Activated T-helper 17 cell treated with anti-CD3 and anti-CD28 coated beads, Interleukin-2, amount 50 U/mL, for 72 hours (primary cell): ENCODE data around the gene WDR1. TPM values are rescaled to one million over a fixed set of nuclear protein-coding genes. Genes with fewer than 3 reads are reported as not detected.

ENCODE experiments used
- ATAC-seq: fragments of 150-1000 bp; cut with Tn5 transposase; replicated peaks from 2 replicates; pipeline ENCODE4 v1.10.0; 2021; ENCODE audit warnings: mild to moderate bottlenecking, moderate library complexity
- H3K27ac Mint-ChIP-seq: one replicate; pipeline ENCODE4 v1.8.0; 2022; ENCODE audit warnings: mixed read lengths
- H3K27me3 Mint-ChIP-seq: one replicate; pipeline ENCODE4 v1.8.0; 2022; ENCODE audit warnings: mixed read lengths
- H3K36me3 Mint-ChIP-seq: one replicate; pipeline ENCODE4 v1.8.0; 2022; ENCODE audit warnings: low read depth, mild to moderate bottlenecking, mixed read lengths
- H3K4me1 Mint-ChIP-seq: one replicate; pipeline ENCODE4 v1.8.0; 2022; ENCODE audit warnings: mixed read lengths
- H3K4me3 Mint-ChIP-seq: one replicate; pipeline ENCODE4 v1.8.0; 2022; ENCODE audit warnings: mild to moderate bottlenecking, mixed read lengths
- H3K9me3 Mint-ChIP-seq: one replicate; pipeline ENCODE4 v1.8.0; 2022; ENCODE audit warnings: mixed read lengths
- total RNA-seq, 2 donors: library from RNA; stranded (reverse); gene quantifications; one replicate each; pipeline ENCODE4 v1.2.3, GENCODE V29; 2022

The WDR1 gene
- total RNA-seq, 2 donors from 2014 or later, result 401 to 630 TPM

DNA sequence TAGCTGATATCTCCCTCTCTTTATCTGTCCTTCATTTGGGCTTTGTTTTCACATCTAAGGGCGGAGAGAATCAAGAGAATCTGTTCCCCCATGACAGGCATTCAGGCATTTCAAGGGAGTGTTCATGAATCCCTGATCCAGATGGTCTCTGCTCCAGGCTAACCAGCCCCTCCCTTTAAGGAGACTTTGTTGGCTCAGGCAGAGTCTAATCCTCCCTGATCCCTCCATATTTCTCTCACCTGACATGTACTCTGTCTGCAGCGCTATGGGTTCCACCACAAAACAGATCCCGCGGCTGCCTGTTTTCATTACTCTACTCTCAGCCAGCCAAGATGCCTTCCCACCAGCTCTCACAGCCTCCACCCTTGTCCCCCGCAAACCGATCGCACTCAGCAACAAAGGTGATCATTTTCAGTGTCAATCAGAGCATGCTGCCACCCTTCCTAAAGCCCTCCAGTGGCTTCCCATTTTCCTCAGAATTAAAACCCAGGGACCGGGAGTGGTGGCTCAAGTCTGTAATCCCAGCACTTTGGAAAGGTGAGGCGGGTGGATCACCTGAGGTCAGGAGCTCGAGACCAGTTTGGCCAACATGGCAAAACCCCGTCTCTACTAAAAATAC, 65.0 kb downstream of the WDR1 start:
- Mint-ChIP-seq H3K36me3 (no peaks in the 10 kb centered on the region), H3K27me3 (no peaks in the 10 kb centered on the region), H3K27ac (no peak overlapping the region), H3K4me1 (peaks cover 3% of the 10 kb centered on the region), H3K4me3 (no peak overlapping the region), H3K9me3 (no peaks in the 10 kb centered on the region)
- no peak for ATAC-seq

DNA sequence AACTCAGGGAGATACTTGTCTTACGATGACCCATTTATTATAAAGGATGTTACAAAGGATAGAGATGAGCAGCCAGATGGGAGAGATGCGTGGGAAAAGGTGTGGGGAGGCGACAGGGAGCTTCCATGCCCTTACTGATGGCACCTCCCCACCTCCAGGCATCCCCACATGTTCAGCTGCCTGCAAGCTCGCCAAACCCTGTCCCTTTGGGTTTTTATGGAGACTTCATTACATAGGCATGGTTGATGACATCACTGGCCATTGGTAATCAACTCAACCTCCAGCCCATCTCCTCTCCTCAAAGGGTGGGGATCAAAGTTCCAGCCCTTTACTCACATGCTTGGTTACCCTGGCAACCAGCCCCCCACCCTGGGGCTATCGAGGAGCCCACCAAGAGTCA, 65.9 kb downstream of the WDR1 start:
- ATAC-seq, result no peak
- Mint-ChIP-seq H3K9me3 (no peaks in the 10 kb centered on the region), H3K4me3 (no peak overlapping the region), H3K4me1 (peaks cover 3% of the 10 kb centered on the region), H3K36me3 (no peaks in the 10 kb centered on the region), H3K27me3 (no peaks in the 10 kb centered on the region), H3K27ac (no peak overlapping the region)

DNA sequence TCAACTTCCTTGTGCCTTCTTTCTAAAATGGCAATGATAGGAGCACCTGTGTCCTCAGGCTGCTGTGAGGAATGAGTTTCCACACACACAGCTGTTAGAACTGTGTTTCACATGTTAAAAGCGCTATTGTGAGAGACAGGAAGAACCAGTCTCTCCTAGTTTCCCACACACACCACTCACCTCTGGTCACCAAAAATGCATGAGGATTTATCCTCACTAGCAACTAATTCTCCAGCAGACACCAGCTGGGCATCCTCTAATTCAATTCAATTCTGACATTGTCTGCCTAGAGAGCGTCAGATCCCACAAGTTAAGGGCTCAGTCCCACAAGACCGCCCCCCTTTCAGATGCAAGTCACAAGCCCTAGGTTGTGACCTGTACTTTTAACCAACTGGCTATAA, 66.3 kb downstream of the WDR1 start:
- Mint-ChIP-seq H3K27ac (no peak overlapping the region), H3K36me3 (no peaks in the 10 kb centered on the region), H3K4me1 (peaks cover 3% of the 10 kb centered on the region), H3K4me3 (no peak overlapping the region), H3K9me3 (no peaks in the 10 kb centered on the region), H3K27me3 (no peaks in the 10 kb centered on the region)
- ATAC-seq, result no peak

DNA sequence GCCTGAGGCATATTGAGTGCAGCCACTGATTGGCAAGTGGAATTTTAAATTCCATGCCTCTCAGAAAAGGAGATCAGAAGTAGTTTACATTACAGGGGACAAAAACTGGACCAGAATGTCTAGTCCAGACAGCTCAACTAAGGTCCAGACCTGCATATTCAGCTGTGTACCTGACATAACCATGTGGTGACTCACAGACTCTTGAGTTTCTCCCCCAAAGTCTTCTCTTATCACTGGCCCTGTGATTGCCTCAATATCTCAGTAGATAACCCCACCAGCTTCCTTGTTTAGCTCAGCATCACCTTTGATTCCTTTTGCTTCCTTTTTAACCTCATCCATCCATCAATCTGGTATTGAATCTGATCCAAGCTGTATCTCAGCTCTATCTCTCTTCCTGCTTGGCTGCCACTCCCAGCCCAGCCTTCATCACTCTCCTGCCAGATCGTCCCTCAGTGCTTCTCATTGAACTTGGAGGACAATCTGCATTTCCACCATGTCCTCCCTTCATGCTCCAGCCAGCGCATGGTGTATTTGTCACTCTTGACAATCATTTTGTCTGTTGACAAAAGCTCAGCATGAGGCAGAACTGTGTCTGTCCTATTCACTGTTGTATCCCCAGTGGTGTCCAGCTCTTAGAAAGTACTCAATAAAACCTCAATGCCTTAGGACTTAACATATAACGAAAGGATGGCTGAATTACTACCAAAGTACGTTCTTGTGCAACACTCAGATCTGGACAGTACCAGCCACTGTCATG, 67.5 kb downstream of the WDR1 start:
- Mint-ChIP-seq H3K27ac (no peak overlapping the region), H3K27me3 (no peaks in the 10 kb centered on the region), H3K4me3 (no peak overlapping the region), H3K9me3 (peaks cover 3% of the 10 kb centered on the region), H3K4me1 (peaks cover 3% of the 10 kb centered on the region), H3K36me3 (no peaks in the 10 kb centered on the region)
- no peak for ATAC-seq

DNA sequence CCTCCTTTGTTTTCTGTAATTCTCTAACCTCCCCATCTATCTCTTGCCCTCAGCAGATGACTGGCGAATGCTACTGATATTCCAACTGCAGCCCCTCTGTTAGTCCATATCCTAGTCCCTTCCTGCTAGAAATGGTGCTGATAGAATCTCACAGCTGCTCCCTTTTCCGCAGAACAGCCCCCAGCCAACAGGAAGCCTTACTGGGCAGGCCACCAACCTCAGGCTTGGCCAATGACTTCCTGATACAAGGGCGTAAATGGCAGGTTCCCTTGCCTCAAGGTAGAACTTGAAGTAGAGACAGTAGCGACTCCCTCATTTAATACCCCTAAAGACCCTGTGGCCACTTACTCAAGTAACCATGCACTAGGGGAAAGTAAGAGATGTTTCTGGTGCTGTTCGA, 68.6 kb downstream of the WDR1 start:
- H3K4me1 Mint-ChIP-seq, result peaks cover 3% of the 10 kb centered on the region
- ATAC-seq, result no peak

DNA sequence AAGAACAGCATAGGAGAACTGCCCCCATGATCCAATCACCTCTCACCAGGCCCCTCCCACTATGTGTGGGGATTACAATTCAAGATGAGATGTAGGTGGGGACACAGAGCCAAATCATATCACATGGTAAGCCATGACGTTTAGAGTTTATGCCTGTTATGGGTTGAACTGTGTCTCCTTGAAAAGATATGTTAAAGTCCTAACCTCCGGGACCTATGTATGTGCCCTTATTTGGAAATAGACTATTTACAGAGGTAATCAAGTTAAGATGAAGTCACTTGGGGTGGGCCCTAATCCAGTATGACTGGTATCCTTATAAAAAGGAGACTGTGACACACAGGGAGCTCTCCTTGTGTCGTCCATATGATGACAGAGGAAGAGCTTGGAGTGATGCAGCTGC, 70.1 kb downstream of the WDR1 start:
- Mint-ChIP-seq H3K4me3 (no peak overlapping the region), H3K4me1 (no peaks in the 10 kb centered on the region)

More for the DNA sequence above, 68.6 kb downstream of the WDR1 start:
- H3K4me3 Mint-ChIP-seq, result no peak overlapping the region
- no peak overlapping the region for H3K27ac Mint-ChIP-seq
- peaks cover under 1% of the 10 kb centered on the region for H3K36me3 Mint-ChIP-seq
- no peaks in the 10 kb centered on the region for H3K27me3 Mint-ChIP-seq
- peaks cover 3% of the 10 kb centered on the region for H3K9me3 Mint-ChIP-seq

DNA sequence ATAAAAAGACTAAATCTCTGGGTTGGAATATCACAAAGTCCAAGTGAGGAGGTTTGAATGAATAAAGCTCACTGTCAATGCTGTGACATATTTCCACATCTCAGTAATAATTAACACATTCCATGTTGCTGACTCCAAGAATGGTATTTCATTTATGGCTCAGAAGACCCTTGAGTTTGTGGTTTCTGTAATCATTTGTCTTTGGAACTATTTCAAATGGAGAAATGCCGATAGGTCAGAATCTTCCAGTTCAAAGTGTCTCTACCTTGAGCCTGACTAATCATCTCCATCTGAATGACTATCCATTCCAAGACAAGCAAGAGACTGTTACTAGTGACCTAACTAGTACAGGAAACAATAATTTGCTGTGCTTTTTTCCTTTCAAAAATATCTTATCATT, 71.1 kb downstream of the WDR1 start:
- no peak overlapping the region for H3K27ac Mint-ChIP-seq
- no peak overlapping the region for H3K4me3 Mint-ChIP-seq
- H3K4me1 Mint-ChIP-seq, result no peaks in the 10 kb centered on the region
- H3K9me3 Mint-ChIP-seq, result peaks cover 11% of the 10 kb centered on the region
- no peak for ATAC-seq
- no peaks in the 10 kb centered on the region for H3K27me3 Mint-ChIP-seq
- peaks cover 10% of the 10 kb centered on the region for H3K36me3 Mint-ChIP-seq

More for the DNA sequence above, 70.1 kb downstream of the WDR1 start:
- Mint-ChIP-seq H3K27me3 (no peaks in the 10 kb centered on the region), H3K9me3 (peaks cover 11% of the 10 kb centered on the region), H3K27ac (no peak overlapping the region), H3K36me3 (peaks cover 10% of the 10 kb centered on the region)
- no peak for ATAC-seq

DNA sequence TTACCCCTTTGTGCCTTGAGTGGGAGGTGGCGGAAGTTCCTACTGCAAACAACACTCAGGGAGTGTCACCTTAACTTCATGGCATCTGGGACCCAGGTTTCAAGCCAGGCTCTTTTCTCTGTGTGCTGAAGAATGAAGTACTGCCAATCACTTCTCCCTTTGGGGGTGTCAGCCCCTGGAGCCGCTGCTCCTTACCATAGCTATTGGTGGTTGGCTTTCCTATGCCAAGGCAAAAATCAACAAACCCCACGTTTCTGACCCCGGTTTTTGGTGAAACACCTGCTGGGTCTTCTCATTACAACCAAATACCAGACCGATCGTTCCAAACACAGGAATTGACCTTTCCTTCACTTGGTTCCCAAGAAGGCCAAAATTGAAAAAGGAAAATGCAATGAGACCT, 75.6 kb downstream of the WDR1 start:
- Mint-ChIP-seq H3K4me3 (no peak overlapping the region), H3K27ac (no peak overlapping the region), H3K36me3 (peaks cover 10% of the 10 kb centered on the region), H3K27me3 (no peaks in the 10 kb centered on the region), H3K9me3 (peaks cover 11% of the 10 kb centered on the region), H3K4me1 (no peaks in the 10 kb centered on the region)
- no peak for ATAC-seq

DNA sequence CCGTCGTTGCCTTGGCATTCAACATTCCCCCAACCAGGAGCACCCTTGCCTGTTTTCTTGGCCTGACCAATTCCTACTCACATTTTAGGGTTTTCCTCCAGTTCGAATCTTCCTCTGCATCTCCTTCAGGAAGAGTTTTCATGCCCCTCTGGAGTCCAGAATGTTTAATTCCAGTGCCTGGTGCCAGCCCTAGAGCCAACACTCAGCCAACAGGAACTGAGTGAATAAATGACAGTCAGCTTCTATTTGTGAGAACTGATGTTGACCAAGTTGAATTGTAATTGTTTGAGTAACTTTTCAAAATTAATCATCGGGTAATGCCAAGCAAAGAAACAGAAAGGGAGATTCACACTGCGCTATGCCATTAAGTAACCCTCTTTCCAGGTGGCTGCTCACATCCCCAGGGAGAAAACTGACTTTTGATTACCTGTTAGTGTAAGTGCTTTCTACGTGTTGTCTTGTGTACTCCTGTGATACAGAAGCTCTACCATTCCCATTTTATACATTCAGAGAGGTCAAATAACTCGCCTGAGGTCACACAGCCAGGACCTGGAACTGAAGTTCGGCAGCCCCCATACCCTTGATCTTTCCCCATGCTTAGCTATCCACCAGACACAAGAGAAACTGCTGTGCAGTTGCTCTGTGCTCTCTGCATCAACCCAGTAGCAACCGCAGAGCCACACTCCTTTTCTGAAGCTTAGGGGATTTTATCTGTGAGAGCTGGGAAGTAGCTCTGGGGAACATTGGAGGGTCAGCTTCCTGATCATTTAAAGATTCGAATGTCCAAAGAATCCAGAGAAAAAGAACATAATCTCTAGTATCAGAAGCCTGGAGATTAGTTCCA, 76.3 kb downstream of the WDR1 start:
- peaks cover 11% of the 10 kb centered on the region for H3K9me3 Mint-ChIP-seq
- H3K27ac Mint-ChIP-seq, result no peak overlapping the region
- H3K27me3 Mint-ChIP-seq, result no peaks in the 10 kb centered on the region
- H3K36me3 Mint-ChIP-seq, result peaks cover 10% of the 10 kb centered on the region
- H3K4me1 Mint-ChIP-seq, result no peaks in the 10 kb centered on the region
- H3K4me3 Mint-ChIP-seq, result no peak overlapping the region
- ATAC-seq, result no peak

DNA sequence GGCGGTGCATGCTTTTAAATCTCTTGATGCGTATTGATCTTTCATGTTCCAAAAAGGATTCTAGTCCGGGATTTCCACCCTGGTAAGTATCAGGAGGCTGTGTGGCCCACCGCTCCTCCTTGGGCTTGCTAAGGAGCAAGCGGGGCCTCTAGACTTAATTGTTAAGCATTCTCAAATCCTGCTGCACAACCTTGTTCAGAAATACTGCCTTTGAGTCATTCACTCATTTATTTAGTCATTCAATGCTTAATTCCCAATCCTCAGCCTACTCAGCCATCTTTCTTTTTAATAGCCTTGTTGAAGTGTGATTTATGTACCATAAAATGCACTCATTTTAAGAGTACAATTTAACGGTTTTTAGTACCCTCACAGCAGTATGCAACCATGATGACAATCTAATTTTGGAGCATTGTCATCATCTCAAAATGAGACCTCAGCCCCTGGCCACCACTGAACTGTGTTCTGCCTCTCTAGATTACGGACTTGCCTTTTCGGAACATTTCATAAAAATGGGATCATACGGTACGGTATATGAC, 79.7 kb downstream of the WDR1 start:
- no peaks in the 10 kb centered on the region for H3K9me3 Mint-ChIP-seq
- ATAC-seq, result no peak
- peaks cover 3% of the 10 kb centered on the region for H3K27me3 Mint-ChIP-seq
- H3K4me3 Mint-ChIP-seq, result no peak overlapping the region
- H3K27ac Mint-ChIP-seq, result no peak overlapping the region
- no peaks in the 10 kb centered on the region for H3K36me3 Mint-ChIP-seq
- H3K4me1 Mint-ChIP-seq, result peaks cover 8% of the 10 kb centered on the region

DNA sequence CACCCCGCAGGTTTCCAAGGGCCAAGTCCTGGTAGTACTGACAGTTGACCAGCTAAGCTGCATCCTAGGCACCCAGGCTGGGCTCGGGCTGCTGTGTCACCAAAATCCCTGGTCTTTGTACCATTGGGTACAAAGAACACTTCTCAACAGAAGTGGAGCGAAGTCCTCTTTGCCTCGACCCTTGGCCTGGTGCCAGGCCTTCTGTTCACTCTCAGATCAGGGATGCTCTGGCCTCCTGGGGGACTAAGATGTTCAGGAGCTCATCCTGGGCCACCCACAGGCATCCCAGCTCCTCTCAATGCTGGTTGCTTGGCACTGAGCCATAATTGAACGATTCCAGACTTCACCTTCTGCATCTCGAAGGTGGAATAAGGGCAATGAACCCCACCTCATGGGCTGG, 81.5 kb downstream of the WDR1 start:
- Mint-ChIP-seq H3K4me1 (peaks cover 8% of the 10 kb centered on the region), H3K27ac (no peak overlapping the region), H3K9me3 (no peaks in the 10 kb centered on the region), H3K27me3 (peaks cover 3% of the 10 kb centered on the region), H3K4me3 (no peak overlapping the region), H3K36me3 (no peaks in the 10 kb centered on the region)
- ATAC-seq, result no peak

DNA sequence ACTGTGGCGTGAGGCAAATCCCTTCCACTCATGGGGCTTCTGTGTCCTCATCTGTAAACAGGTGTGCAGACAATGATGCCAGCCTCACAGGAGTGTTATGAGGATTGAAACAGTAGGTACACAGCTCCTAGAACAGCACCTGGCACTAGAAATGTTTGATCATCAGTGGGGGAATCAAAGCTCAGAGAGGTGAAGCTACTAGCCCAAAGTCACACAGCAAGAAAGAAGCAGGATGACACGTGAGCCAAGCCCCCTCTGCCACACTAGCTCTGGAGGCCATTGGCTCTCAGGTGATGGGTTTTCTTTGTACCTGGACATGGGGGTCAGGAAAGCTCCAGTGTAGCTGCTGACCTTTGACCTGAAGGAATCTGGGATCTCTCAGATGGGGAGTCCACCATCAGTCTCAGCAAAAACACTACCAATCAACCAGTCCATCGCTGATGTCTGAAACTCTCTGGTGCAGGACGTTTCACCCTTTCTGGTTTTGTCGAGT, 81.9 kb downstream of the WDR1 start:
- Mint-ChIP-seq H3K36me3 (no peaks in the 10 kb centered on the region), H3K27me3 (peaks cover 3% of the 10 kb centered on the region)
- no peak for ATAC-seq

DNA sequence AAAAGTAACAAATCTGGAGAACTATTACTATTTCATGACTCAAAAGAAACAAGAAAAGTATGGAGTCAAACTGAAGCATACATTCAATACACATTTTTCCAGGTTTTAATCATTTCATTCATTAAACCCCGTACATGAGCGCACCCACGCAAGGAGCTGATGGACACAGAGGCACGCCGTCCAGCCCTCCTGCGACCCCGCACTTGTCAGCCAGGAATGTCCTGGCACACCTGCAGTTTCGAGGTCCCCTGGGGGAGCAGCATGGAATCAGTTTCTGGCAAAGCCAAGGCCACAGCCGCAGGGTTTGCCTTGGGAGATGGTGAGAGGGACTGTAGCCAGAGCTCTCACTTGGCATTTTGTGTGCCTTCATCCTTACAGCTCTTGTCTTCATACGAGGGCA, 82.5 kb downstream of the WDR1 start:
- no peaks in the 10 kb centered on the region for H3K9me3 Mint-ChIP-seq
- no peak overlapping the region for H3K27ac Mint-ChIP-seq
- no peaks in the 10 kb centered on the region for H3K36me3 Mint-ChIP-seq
- H3K4me1 Mint-ChIP-seq, result peaks cover 8% of the 10 kb centered on the region
- H3K4me3 Mint-ChIP-seq, result no peak overlapping the region
- peaks cover 3% of the 10 kb centered on the region for H3K27me3 Mint-ChIP-seq
- no peak for ATAC-seq

More for the DNA sequence above, 81.9 kb downstream of the WDR1 start:
- Mint-ChIP-seq H3K4me1 (peaks cover 8% of the 10 kb centered on the region), H3K9me3 (no peaks in the 10 kb centered on the region), H3K27ac (no peak overlapping the region), H3K4me3 (no peak overlapping the region)

DNA sequence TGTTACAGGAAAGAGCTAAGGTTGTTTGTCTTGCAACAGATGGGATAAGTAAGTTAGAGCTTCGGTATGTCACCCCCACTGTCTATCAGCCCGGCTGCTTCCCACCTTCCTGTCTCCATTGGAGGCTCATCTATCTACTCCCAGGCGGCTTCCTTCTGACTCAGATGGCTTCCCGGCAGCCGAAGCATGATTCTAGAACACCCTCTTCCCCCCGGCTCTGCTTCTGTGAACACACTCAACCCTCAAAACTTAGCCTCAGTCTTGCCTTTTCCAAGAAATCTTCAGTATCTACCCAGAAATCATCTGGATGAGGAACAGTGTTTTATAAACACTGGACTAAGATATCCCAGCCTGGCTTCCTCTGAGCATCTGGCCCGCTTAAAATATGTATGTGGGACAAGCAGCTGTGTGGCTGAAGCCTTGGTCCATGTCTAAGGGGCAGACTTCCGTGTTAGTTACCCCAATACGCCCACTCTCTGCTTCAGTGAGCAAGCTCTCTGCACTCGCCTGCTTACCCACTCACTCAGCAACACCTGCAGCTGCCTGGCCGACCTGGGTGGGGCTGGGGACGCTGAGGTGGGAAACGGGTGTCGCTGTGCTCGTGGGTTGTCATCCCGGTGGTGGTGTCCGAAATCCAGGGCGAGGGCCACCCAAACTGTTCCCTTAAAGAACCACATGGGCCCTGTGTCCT, 83.3 kb downstream of the WDR1 start:
- Mint-ChIP-seq H3K9me3 (no peaks in the 10 kb centered on the region), H3K27me3 (peaks cover 3% of the 10 kb centered on the region), H3K27ac (peak overlapping the region; percentile 32), H3K4me3 (peak overlapping the region; percentile 14), H3K36me3 (no peaks in the 10 kb centered on the region), H3K4me1 (peaks cover 8% of the 10 kb centered on the region)
- peak; percentile 38 for ATAC-seq
